NCI-H524 treated with DMSO at 0.1 percent for 48 hours (cell line): Measurements from ENCODE around the gene FAM193B.
"Not testable (repeated sequence)": the region's sequence is repeated elsewhere in the genome, so short reads cannot be mapped to it uniquely, and the experiment has no call there.

Source experiments
- DNase-seq: peaks from one replicate; lab custom pipeline; 2025; lab: John Stamatoyannopoulos, UW

Gene FAM193B

GRCh38 chr5:177576169-177576568 is 21.8 kb upstream of the FAM193B start:
- no peak for DNase-seq

GRCh38 chr5:177575488-177575887 is 21.1 kb upstream of the FAM193B start:
- DNase-seq: no peak

GRCh38 chr5:177569894-177570293 is 15.5 kb upstream of the FAM193B start:
- DNase-seq: no peak

GRCh38 chr5:177568326-177568725 is 14.0 kb upstream of the FAM193B start:
- no peak for DNase-seq

- no peak for DNase-seq
Measured at GRCh38 chr5:177565046-177565445, 10.7 kb upstream of the FAM193B start.

- not testable (repeated sequence) for DNase-seq
Measured at GRCh38 chr5:177559446-177559941, 5.1 kb upstream of the FAM193B start.

- no peak for DNase-seq
Measured at GRCh38 chr5:177557796-177558195, 3.4 kb upstream of the FAM193B start.

GRCh38 chr5:177557041-177557647 is 2.8 kb upstream of the FAM193B start:
- no peak for DNase-seq

- no peak for DNase-seq
Measured at GRCh38 chr5:177555665-177556064, 1.3 kb upstream of the FAM193B start.

GRCh38 chr5:177555228-177555627 is 865 bp upstream of the FAM193B start:
- DNase-seq: no peak

GRCh38 chr5:177553671-177554429 is 513 bp downstream of the FAM193B start:
- no peak for DNase-seq

GRCh38 chr5:177552839-177553455 is 1.4 kb downstream of the FAM193B start:
- no peak for DNase-seq

GRCh38 chr5:177550122-177550521 is 4.2 kb downstream of the FAM193B start:
- DNase-seq: no peak

GRCh38 chr5:177548495-177548894 is 5.9 kb downstream of the FAM193B start:
- no peak for DNase-seq

GRCh38 chr5:177547736-177548135 is 6.6 kb downstream of the FAM193B start:
- DNase-seq: no peak

- no peak for DNase-seq
Measured at GRCh38 chr5:177546258-177546741, 8.1 kb downstream of the FAM193B start.

- DNase-seq: no peak
Measured at GRCh38 chr5:177545487-177546257, 8.7 kb downstream of the FAM193B start.

- peak; percentile 69 for DNase-seq
Measured at GRCh38 chr5:177542816-177543465, 11.4 kb downstream of the FAM193B start.

GRCh38 chr5:177540438-177540837 is 13.9 kb downstream of the FAM193B start:
- no peak for DNase-seq

- DNase-seq: no peak
Measured at GRCh38 chr5:177539411-177539810, 15.0 kb downstream of the FAM193B start.

- no peak for DNase-seq
Measured at GRCh38 chr5:177538876-177539275, 15.5 kb downstream of the FAM193B start.
